Stomach (tissue), 4 donors: ENCODE results near the gene TRERF1.

Experiments used
- POLR2AphosphoS5 ChIP-seq, 3 donors: sonication (generic); formaldehyde crosslinking; IDR thresholded peaks; one replicate each; pipeline ENCODE4 v1.6.1; 2016; ENCODE audit warnings: antibody characterized with exemption in 3 of 3
- TF ChIP-seq, protein P1 (sequence below), 7 experiments: fragments of 450-650 bp in 4 of 7; fragments of 200-600 bp in 3 of 7; sonication (generic) in 3 of 7; IDR thresholded peaks; one replicate each; pipeline ENCODE4 v1.5.1; 2016 to 2019; ENCODE audit warnings: antibody characterized with exemption in 7 of 7, control low read depth in 2 of 7, mild to moderate bottlenecking in 1 of 7

DNA sequence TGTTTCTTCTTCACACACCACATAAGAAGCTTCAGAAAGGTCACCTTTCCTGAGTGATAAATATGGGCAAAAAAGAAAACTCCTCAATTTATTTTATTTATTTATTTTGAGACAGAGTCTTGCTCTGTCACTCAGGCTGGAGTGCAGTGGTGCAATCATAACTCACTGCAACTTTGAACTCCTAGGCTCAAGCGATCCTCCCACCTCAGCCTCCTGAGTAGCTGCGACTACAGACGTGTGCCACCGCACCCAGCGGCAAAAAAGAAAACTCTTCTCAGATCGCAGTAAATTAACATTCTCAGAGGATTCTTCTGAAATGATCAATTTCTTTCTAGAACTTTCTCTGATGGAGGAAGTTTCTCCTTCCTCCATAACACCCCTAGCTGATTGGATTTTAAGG is 111.2 kb downstream of the TRERF1 start:
- TF ChIP-seq POLR2AphosphoS5 (IDR thresholded peaks at IDR 0.05), result no peak
- TF ChIP-seq, protein P1, sequence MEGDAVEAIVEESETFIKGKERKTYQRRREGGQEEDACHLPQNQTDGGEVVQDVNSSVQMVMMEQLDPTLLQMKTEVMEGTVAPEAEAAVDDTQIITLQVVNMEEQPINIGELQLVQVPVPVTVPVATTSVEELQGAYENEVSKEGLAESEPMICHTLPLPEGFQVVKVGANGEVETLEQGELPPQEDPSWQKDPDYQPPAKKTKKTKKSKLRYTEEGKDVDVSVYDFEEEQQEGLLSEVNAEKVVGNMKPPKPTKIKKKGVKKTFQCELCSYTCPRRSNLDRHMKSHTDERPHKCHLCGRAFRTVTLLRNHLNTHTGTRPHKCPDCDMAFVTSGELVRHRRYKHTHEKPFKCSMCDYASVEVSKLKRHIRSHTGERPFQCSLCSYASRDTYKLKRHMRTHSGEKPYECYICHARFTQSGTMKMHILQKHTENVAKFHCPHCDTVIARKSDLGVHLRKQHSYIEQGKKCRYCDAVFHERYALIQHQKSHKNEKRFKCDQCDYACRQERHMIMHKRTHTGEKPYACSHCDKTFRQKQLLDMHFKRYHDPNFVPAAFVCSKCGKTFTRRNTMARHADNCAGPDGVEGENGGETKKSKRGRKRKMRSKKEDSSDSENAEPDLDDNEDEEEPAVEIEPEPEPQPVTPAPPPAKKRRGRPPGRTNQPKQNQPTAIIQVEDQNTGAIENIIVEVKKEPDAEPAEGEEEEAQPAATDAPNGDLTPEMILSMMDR (IDR thresholded peaks at IDR 0.05), result no peak
